ENCODE results near the gene RTP4. TPM values are rescaled to one million over a fixed set of nuclear protein-coding genes. Genes with fewer than 3 reads are reported as not detected.
A peak's percentile ranks its signal among the peaks of the same experiment; 100 is the strongest.
"Not testable (repeated sequence)": the region's sequence is repeated elsewhere in the genome, so short reads cannot be mapped to it uniquely, and the experiment has no call there.

The RTP4 gene
- total RNA-seq, 1 experiment from 2014 or later = not detected

DNA sequence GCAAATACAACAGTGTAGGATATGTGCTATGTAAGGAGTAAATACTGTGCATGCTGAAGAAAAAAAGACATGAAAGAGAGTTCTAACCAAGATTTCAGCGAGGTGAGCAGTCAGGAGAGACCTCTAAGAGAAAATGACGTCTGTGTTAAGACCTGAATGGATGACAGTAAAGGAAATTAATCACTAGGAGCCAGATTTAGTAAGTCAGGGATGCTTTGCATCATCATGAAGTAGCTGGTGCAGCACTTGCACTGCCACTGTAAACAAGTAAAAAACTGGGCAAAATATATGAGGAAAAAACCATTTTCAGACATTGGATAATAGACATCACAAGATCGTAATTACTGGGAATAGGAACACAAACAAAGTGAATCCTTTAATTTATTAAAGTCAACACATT lies 32.6 kb downstream of the RTP4 start:
- no peak overlapping the region for H3K4me3 ChIP-seq (ENCODE audit: insufficient read depth, low read depth, low read length)
- H3K27me3 ChIP-seq (ENCODE audit: control insufficient read depth, insufficient read depth, low read length) = no peaks in the 10 kb centered on the region
- H3K36me3 ChIP-seq (replicated peaks; ENCODE audit: control insufficient read depth, insufficient read depth, low read length) = no peaks in the 10 kb centered on the region
- DNase-seq = no peak

DNA sequence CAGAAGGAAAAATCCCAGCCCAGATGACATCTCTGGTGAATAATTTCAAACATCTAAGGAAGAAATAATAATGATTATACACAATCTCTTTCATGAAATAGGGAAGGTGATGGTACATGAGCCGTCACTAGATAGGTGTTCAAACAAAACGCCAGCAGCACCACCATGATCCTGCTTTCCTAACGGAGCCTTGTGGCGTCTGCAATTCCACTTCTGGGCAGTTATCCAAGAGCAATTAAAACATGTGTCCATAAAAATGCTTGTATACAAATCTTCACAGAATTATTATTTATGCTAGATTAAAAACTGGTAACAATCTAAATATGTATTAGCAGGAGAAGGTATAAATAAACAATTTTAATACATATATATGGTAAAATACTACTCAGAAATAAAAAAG lies 33.7 kb downstream of the RTP4 start:
- no peak for DNase-seq
- Histone ChIP-seq H3K27me3 (ENCODE audit: control insufficient read depth, insufficient read depth, low read length) (no peaks in the 10 kb centered on the region), H3K36me3 (replicated peaks; ENCODE audit: control insufficient read depth, insufficient read depth, low read length) (no peaks in the 10 kb centered on the region), H3K4me3 (ENCODE audit: insufficient read depth, low read depth, low read length) (no peak overlapping the region)

DNA sequence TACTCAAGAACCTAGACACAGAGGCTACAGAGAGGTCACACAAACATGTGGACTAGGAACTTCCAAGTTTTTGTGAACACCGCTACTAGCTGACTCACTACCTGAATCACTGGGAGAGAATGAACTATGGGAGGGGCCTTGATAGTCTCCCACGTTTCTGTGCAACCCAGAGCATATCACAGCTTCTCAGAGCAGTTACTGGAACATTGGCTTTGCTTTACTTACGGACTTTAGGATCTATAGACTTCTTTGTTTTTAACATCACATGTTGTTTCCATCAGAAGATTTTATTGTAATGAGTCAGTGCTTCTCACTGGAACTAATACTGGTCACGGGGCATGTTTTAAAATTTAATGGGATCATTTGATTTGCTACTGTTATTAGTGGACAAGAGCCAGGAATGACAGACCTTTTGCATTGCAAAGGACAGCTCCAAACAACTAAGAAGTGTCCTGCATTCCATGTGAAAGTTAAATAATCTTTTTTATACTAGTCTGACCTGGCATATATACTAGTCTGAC lies 35.6 kb downstream of the RTP4 start:
- Histone ChIP-seq H3K27me3 (ENCODE audit: control insufficient read depth, insufficient read depth, low read length) (no peaks in the 10 kb centered on the region), H3K4me3 (ENCODE audit: insufficient read depth, low read depth, low read length) (no peak overlapping the region), H3K36me3 (replicated peaks; ENCODE audit: control insufficient read depth, insufficient read depth, low read length) (no peaks in the 10 kb centered on the region)
- DNase-seq = no peak

DNA sequence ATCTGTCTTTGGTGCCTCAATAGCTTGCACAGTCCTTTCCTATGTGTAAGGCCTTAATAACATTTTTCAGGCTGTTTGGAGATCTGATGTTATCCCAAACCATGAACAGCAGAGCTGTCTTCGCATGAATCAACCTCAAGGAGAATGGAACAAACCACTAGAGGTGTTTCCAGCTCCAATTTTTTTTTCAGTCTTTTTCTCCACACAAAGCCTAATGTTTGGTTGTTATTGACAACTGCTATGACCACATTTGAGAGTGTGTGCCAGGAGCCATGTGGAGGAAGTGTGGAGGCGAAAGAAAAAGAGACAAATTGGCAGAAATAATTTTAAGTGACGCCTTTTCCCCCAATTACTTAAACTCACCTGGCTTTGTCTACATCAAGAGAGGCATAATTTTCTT lies 38.7 kb downstream of the RTP4 start:
- Histone ChIP-seq H3K4me3 (ENCODE audit: insufficient read depth, low read depth, low read length) (no peak overlapping the region), H3K27me3 (ENCODE audit: control insufficient read depth, insufficient read depth, low read length) (no peaks in the 10 kb centered on the region), H3K36me3 (replicated peaks; ENCODE audit: control insufficient read depth, insufficient read depth, low read length) (no peaks in the 10 kb centered on the region)
- no peak for DNase-seq

DNA sequence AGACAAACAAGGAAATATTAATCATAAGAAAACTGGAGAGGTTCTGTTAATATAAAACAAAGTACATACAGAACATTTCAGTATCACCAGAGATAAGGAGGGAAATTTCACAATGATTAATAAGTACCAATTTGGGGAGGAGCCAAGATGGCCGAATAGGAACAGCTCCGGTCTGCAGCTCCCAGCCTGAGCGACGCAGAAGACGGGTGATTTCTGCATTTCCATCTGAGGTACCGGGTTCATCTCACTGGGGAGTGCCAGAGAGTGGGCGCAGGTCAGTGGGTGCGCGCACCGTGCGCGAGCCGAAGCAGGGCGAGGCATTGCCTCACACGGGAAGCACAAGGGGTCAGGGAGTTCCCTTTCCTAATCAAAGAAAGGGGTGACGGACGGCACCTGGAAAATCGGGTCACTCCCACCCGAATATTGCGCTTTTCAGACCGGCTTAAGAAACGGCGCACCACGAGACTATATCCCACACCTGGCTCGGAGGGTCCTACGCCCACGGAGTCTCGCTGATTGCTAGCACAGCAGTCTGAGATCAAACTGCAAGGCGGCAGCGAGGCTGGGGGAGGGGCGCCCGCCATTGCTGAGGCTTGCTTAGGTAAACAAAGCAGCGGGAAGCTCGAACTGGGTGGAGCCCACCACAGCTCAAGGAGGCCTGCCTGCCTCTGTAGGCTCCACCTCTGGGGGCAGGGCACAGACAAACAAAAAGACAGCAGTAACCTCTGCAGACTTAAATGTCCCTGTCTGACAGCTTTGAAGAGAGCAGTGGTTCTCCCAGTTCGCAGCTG lies 44.0 kb downstream of the RTP4 start:
- H3K36me3 ChIP-seq (replicated peaks; ENCODE audit: control insufficient read depth, insufficient read depth, low read length); H3K27me3 ChIP-seq (ENCODE audit: control insufficient read depth, insufficient read depth, low read length); DNase-seq: not testable (repeated sequence)
- H3K4me3 ChIP-seq (ENCODE audit: insufficient read depth, low read depth, low read length) = peak overlapping the region; percentile 14

Other genes starting within 250 kb of the RTP4 start
- 62.9 and 64.2 TPM in 2 replicates for gene RPL39L, start 228.9 kb upstream of the RTP4 start, total RNA-seq (2014; rRNA removed; shearing (Covaris generic))
- gene RTP1, start 170.9 kb upstream of the RTP4 start, total RNA-seq (2014; rRNA removed; shearing (Covaris generic)) = 5.1 and 5.3 TPM in 2 replicates
- gene MASP1, start 76.6 kb upstream of the RTP4 start, total RNA-seq (2014; rRNA removed; shearing (Covaris generic)) = 1.2 and 4.1 TPM in 2 replicates

Measured in H7 (cell line).